GM23338 (cell line): Measurements from ENCODE around the gene NUDT2. TPM values are rescaled to one million over a fixed set of nuclear protein-coding genes. Genes with fewer than 3 reads are reported as not detected.

Source experiments
- ATAC-seq: fragments of 200-7000 bp; cut with Tn5 transposase; 3 replicates; pipeline ENCODE4 v1.9.1; 2020
- DNase-seq: peaks from one replicate; pipeline ENCODE4 v3.0.0-alpha.2; 2015; ENCODE audit warnings: low spot score
- H2AFZ ChIP-seq: fragments of 200-600 bp; sonication (generic); 2 replicates; pipeline ENCODE4 v1.8.0; 2016; ENCODE audit warnings: antibody characterized with exemption, mild to moderate bottlenecking, moderate library complexity
- H3F3A ChIP-seq: fragments of 200-600 bp; sonication (generic); replicated peaks from 2 replicates; pipeline ENCODE4 v1.8.0; 2017; ENCODE audit warnings: antibody characterized with exemption, mixed run types, low read depth
- H3K27ac ChIP-seq: fragments of 200-600 bp; sonication (generic); 2 replicates; pipeline ENCODE4 v1.6.1; 2016; ENCODE audit warnings: low read depth
- H3K27me3 ChIP-seq: fragments of 200-600 bp; sonication (generic); 2 replicates; pipeline ENCODE4 v1.8.0; 2016; ENCODE audit warnings: mild to moderate bottlenecking, mixed run types, moderate library complexity; ENCODE audit not compliant: insufficient read depth
- H3K36me3 ChIP-seq: fragments of 200-600 bp; sonication (generic); 2 replicates; pipeline ENCODE4 v1.8.0; 2016; ENCODE audit warnings: mild to moderate bottlenecking; ENCODE audit not compliant: insufficient read depth
- H3K4me1 ChIP-seq: fragments of 200-600 bp; sonication (generic); 2 replicates; pipeline ENCODE4 v1.8.0; 2016; ENCODE audit warnings: mild to moderate bottlenecking, moderate library complexity; ENCODE audit not compliant: insufficient read depth
- H3K4me2 ChIP-seq: fragments of 200-600 bp; sonication (generic); 2 replicates; pipeline ENCODE4 v1.7.1; 2017; ENCODE audit warnings: mixed run types
- H3K4me3 ChIP-seq: fragments of 200-600 bp; sonication (generic); 2 replicates; pipeline ENCODE4 v1.6.1; 2016; ENCODE audit warnings: mixed run types
- H3K79me2 ChIP-seq: fragments of 200-600 bp; sonication (generic); replicated peaks from 2 replicates; pipeline ENCODE4 v1.8.0; 2017; ENCODE audit warnings: mild to moderate bottlenecking; ENCODE audit not compliant: insufficient read depth
- H3K9me2 ChIP-seq: fragments of 200-600 bp; sonication (generic); 2 replicates; pipeline ENCODE4 v1.8.0; 2017; ENCODE audit not compliant: insufficient read depth
- H4K20me1 ChIP-seq: fragments of 200-600 bp; sonication (generic); replicated peaks from 2 replicates; pipeline ENCODE4 v1.8.0; 2017; ENCODE audit warnings: mild to moderate bottlenecking; ENCODE audit not compliant: insufficient read depth
- H3K27ac Mint-ChIP-seq: 2 replicates; pipeline ENCODE4 v1.8.0; 2020; ENCODE audit warnings: inconsistent platforms, mild to moderate bottlenecking, moderate library complexity, mixed read lengths
- H3K27me3 Mint-ChIP-seq: 3 replicates; pipeline ENCODE4 v1.8.0; 2022; ENCODE audit warnings: low read depth, mild to moderate bottlenecking, moderate library complexity, mixed read lengths, inconsistent platforms; ENCODE audit not compliant: insufficient read depth, poor library complexity
- H3K36me3 Mint-ChIP-seq: 3 replicates; pipeline ENCODE4 v1.8.0; 2021; ENCODE audit warnings: low read depth, mild to moderate bottlenecking, inconsistent platforms, moderate library complexity, mixed read lengths
- H3K4me1 Mint-ChIP-seq: 3 replicates; pipeline ENCODE4 v1.8.0; 2020; ENCODE audit warnings: mild to moderate bottlenecking, inconsistent platforms, mixed read lengths
- H3K4me3 Mint-ChIP-seq: 3 replicates; pipeline ENCODE4 v1.8.0; 2021; ENCODE audit warnings: moderate library complexity, mild to moderate bottlenecking, inconsistent platforms, mixed read lengths
- H3K9me3 Mint-ChIP-seq: 3 replicates; pipeline ENCODE4 v1.8.0; 2020; ENCODE audit warnings: moderate library complexity, mild to moderate bottlenecking, inconsistent platforms, mixed read lengths
- CREB1 ChIP-seq: fragments of 250-450 bp; sonication (Bioruptor Pico); IDR thresholded peaks from 2 replicates; pipeline ENCODE4 v1.5.0; 2020; ENCODE audit warnings: low read depth, mild to moderate bottlenecking, moderate library complexity
- EZH2 ChIP-seq: fragments of 200-600 bp; sonication (generic); IDR thresholded peaks from one replicate; pipeline ENCODE4 v1.8.0; 2017; ENCODE audit warnings: antibody characterized with exemption, mild to moderate bottlenecking, low read depth; ENCODE audit not compliant: unreplicated experiment
- EZH2phosphoT487 ChIP-seq: fragments of 200-600 bp; sonication (generic); IDR thresholded peaks from one replicate; pipeline ENCODE4 v1.8.1; 2018; ENCODE audit warnings: antibody characterized with exemption; ENCODE audit not compliant: unreplicated experiment
- JUNB ChIP-seq: IDR thresholded peaks from one replicate; pipeline ENCODE4 v1.6.1; 2016; ENCODE audit warnings: antibody characterized with exemption; ENCODE audit not compliant: unreplicated experiment
- NANOG ChIP-seq: IDR thresholded peaks from 2 replicates; pipeline ENCODE4 v1.6.1; 2016; ENCODE audit warnings: antibody characterized with exemption, borderline replicate concordance
- POLR2AphosphoS5 ChIP-seq: IDR thresholded peaks from 2 replicates; pipeline ENCODE4 v1.6.1; 2016; ENCODE audit warnings: antibody characterized with exemption, low read depth
- STAT1 ChIP-seq: IDR thresholded peaks from one replicate; pipeline ENCODE4 v1.6.1; 2016; ENCODE audit warnings: antibody characterized with exemption; ENCODE audit not compliant: unreplicated experiment
- ZNF114 ChIP-seq: fragments of 250-450 bp; sonication (Bioruptor Pico); IDR thresholded peaks from 2 replicates; pipeline ENCODE4 v1.5.0; 2020; ENCODE audit warnings: mild to moderate bottlenecking, moderate library complexity
- ZNF331 ChIP-seq: fragments of 250-450 bp; sonication (Bioruptor Pico); IDR thresholded peaks from 2 replicates; pipeline ENCODE4 v1.5.0; 2020; ENCODE audit warnings: low read depth, mild to moderate bottlenecking, moderate library complexity
- polyA plus RNA-seq: library from polyadenylated mRNA; unstranded; fragments of >200 nt; fragmentation: Nextera tagmentation; extraction: Ambion mirVana; gene quantifications from 2 replicates; pipeline ENCODE4 v1.2.1, GENCODE V29; 2016
- total RNA-seq: library from RNA; depleted of rRNA; stranded (reverse); fragments of >200 nt; shearing (Covaris generic); gene quantifications from 2 replicates; pipeline ENCODE4 v1.2.3, GENCODE V29; 2014
- TF ChIP-seq, protein P1 (sequence below): IDR thresholded peaks from 2 replicates; pipeline ENCODE4 v1.6.1; 2016; ENCODE audit warnings: antibody characterized with exemption
- TF ChIP-seq, protein P2 (sequence below), 2 experiments: fragments of 200-600 bp in 1 of 2; sonication (generic) in 1 of 2; conservative IDR thresholded peaks; 2 replicates each; pipeline versions ENCODE4 v1.5.1 to v1.6.1; 2016 to 2017; ENCODE audit warnings: antibody characterized with exemption in 2 of 2, low read depth in 2 of 2, mild to moderate bottlenecking in 2 of 2, moderate library complexity in 1 of 2
- TF ChIP-seq, protein P3 (sequence below): IDR thresholded peaks from one replicate; pipeline ENCODE4 v1.6.1; 2018; ENCODE audit warnings: antibody characterized with exemption; ENCODE audit not compliant: unreplicated experiment
- TF ChIP-seq, protein P4 (sequence below): fragments of 250-450 bp; sonication (Bioruptor Pico); IDR thresholded peaks from 2 replicates; pipeline ENCODE4 v1.5.0; 2020; ENCODE audit warnings: mild to moderate bottlenecking, moderate library complexity

The NUDT2 gene
- total and polyA plus RNA-seq, 2 experiments from 2014 or later, result 9.5 to 16.4 TPM

DNA sequence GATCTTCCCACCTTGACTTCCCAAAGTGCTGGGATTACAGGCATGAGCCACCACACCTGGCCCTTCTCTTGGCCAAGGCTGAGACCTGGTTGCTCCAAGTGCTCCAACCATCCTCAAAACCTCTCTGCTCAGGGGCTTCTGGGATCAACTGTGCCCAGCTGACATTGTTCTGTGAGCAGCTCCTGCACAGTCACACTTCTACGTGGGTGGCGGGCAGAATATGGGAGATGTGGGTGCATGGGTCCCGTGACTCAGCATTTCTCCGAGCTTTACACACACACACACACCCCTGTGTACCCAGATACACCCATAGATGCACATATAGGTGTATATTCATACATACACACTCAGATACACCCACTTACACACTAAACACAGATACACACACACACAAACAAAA lies 57.9 kb downstream of the NUDT2 start:
- no peak overlapping the region for H3K4me3 Mint-ChIP-seq
- H3K4me3 ChIP-seq, result no peak overlapping the region
- peaks cover 7% of the 10 kb centered on the region for H3K27me3 Mint-ChIP-seq
- H3K27me3 ChIP-seq, result peaks cover 10% of the 10 kb centered on the region; the same call in 1 of the 2 replicates
- no peak overlapping the region for H3K27ac Mint-ChIP-seq
- no peaks in the 10 kb centered on the region for H3K4me1 Mint-ChIP-seq
- DNase-seq (no peak), ATAC-seq (no peak)
- H3K27ac ChIP-seq, result no peak overlapping the region
- H3K4me2 ChIP-seq, result no peak overlapping the region
- no peaks in the 10 kb centered on the region for H3K79me2 ChIP-seq
- H3K9me2 ChIP-seq, result no peaks in the 10 kb centered on the region
- H2AFZ ChIP-seq, result no peak overlapping the region
- no peaks in the 10 kb centered on the region for H3F3A ChIP-seq
- TF ChIP-seq EZH2phosphoT487 (no peak), ZNF114 (CRISPR knock-in tag) (no peak), EZH2 (no peak), STAT1 (no peak), POLR2AphosphoS5 (no peak), JUNB (no peak), CREB1 (no peak), ZNF331 (no peak), NANOG (no peak)
- TF ChIP-seq, protein P1, sequence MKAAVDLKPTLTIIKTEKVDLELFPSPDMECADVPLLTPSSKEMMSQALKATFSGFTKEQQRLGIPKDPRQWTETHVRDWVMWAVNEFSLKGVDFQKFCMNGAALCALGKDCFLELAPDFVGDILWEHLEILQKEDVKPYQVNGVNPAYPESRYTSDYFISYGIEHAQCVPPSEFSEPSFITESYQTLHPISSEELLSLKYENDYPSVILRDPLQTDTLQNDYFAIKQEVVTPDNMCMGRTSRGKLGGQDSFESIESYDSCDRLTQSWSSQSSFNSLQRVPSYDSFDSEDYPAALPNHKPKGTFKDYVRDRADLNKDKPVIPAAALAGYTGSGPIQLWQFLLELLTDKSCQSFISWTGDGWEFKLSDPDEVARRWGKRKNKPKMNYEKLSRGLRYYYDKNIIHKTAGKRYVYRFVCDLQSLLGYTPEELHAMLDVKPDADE, result no peak
- TF ChIP-seq, protein P2, sequence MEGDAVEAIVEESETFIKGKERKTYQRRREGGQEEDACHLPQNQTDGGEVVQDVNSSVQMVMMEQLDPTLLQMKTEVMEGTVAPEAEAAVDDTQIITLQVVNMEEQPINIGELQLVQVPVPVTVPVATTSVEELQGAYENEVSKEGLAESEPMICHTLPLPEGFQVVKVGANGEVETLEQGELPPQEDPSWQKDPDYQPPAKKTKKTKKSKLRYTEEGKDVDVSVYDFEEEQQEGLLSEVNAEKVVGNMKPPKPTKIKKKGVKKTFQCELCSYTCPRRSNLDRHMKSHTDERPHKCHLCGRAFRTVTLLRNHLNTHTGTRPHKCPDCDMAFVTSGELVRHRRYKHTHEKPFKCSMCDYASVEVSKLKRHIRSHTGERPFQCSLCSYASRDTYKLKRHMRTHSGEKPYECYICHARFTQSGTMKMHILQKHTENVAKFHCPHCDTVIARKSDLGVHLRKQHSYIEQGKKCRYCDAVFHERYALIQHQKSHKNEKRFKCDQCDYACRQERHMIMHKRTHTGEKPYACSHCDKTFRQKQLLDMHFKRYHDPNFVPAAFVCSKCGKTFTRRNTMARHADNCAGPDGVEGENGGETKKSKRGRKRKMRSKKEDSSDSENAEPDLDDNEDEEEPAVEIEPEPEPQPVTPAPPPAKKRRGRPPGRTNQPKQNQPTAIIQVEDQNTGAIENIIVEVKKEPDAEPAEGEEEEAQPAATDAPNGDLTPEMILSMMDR (conservative IDR thresholded peaks at IDR 0.05; ENCODE audit: low read depth in 2 of 2), result no peak
- TF ChIP-seq, protein P3, sequence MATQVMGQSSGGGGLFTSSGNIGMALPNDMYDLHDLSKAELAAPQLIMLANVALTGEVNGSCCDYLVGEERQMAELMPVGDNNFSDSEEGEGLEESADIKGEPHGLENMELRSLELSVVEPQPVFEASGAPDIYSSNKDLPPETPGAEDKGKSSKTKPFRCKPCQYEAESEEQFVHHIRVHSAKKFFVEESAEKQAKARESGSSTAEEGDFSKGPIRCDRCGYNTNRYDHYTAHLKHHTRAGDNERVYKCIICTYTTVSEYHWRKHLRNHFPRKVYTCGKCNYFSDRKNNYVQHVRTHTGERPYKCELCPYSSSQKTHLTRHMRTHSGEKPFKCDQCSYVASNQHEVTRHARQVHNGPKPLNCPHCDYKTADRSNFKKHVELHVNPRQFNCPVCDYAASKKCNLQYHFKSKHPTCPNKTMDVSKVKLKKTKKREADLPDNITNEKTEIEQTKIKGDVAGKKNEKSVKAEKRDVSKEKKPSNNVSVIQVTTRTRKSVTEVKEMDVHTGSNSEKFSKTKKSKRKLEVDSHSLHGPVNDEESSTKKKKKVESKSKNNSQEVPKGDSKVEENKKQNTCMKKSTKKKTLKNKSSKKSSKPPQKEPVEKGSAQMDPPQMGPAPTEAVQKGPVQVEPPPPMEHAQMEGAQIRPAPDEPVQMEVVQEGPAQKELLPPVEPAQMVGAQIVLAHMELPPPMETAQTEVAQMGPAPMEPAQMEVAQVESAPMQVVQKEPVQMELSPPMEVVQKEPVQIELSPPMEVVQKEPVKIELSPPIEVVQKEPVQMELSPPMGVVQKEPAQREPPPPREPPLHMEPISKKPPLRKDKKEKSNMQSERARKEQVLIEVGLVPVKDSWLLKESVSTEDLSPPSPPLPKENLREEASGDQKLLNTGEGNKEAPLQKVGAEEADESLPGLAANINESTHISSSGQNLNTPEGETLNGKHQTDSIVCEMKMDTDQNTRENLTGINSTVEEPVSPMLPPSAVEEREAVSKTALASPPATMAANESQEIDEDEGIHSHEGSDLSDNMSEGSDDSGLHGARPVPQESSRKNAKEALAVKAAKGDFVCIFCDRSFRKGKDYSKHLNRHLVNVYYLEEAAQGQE, result no peak
- TF ChIP-seq, protein P4, sequence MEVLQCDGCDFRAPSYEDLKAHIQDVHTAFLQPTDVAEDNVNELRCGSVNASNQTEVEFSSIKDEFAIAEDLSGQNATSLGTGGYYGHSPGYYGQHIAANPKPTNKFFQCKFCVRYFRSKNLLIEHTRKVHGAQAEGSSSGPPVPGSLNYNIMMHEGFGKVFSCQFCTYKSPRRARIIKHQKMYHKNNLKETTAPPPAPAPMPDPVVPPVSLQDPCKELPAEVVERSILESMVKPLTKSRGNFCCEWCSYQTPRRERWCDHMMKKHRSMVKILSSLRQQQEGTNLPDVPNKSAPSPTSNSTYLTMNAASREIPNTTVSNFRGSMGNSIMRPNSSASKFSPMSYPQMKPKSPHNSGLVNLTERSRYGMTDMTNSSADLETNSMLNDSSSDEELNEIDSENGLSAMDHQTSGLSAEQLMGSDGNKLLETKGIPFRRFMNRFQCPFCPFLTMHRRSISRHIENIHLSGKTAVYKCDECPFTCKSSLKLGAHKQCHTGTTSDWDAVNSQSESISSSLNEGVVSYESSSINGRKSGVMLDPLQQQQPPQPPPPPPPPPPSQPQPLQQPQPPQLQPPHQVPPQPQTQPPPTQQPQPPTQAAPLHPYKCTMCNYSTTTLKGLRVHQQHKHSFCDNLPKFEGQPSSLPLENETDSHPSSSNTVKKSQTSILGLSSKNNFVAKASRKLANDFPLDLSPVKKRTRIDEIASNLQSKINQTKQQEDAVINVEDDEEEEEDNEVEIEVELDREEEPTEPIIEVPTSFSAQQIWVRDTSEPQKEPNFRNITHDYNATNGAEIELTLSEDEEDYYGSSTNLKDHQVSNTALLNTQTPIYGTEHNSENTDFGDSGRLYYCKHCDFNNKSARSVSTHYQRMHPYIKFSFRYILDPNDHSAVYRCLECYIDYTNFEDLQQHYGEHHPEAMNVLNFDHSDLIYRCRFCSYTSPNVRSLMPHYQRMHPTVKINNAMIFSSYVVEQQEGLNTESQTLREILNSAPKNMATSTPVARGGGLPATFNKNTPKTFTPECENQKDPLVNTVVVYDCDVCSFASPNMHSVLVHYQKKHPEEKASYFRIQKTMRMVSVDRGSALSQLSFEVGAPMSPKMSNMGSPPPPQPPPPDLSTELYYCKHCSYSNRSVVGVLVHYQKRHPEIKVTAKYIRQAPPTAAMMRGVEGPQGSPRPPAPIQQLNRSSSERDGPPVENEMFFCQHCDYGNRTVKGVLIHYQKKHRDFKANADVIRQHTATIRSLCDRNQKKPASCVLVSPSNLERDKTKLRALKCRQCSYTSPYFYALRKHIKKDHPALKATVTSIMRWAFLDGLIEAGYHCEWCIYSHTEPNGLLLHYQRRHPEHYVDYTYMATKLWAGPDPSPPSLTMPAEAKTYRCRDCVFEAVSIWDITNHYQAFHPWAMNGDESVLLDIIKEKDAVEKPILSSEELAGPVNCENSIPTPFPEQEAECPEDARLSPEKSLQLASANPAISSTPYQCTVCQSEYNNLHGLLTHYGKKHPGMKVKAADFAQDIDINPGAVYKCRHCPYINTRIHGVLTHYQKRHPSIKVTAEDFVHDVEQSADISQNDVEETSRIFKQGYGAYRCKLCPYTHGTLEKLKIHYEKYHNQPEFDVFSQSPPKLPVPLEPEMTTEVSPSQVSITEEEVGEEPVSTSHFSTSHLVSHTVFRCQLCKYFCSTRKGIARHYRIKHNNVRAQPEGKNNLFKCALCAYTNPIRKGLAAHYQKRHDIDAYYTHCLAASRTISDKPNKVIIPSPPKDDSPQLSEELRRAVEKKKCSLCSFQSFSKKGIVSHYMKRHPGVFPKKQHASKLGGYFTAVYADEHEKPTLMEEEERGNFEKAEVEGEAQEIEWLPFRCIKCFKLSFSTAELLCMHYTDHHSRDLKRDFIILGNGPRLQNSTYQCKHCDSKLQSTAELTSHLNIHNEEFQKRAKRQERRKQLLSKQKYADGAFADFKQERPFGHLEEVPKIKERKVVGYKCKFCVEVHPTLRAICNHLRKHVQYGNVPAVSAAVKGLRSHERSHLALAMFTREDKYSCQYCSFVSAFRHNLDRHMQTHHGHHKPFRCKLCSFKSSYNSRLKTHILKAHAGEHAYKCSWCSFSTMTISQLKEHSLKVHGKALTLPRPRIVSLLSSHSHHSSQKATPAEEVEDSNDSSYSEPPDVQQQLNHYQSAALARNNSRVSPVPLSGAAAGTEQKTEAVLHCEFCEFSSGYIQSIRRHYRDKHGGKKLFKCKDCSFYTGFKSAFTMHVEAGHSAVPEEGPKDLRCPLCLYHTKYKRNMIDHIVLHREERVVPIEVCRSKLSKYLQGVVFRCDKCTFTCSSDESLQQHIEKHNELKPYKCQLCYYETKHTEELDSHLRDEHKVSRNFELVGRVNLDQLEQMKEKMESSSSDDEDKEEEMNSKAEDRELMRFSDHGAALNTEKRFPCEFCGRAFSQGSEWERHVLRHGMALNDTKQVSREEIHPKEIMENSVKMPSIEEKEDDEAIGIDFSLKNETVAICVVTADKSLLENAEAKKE (CRISPR knock-in tag), result no peak
- no peaks in the 10 kb centered on the region for H3K9me3 Mint-ChIP-seq
- H4K20me1 ChIP-seq, result no peaks in the 10 kb centered on the region
- no peaks in the 10 kb centered on the region for H3K4me1 ChIP-seq
- H3K36me3 Mint-ChIP-seq, result no peaks in the 10 kb centered on the region
- H3K36me3 ChIP-seq, result no peaks in the 10 kb centered on the region
